ENCODE measurements around the gene NEURL1. TPM values are rescaled to one million over a fixed set of nuclear protein-coding genes. Genes with fewer than 3 reads are reported as not detected.

Gene NEURL1
- total and polyA plus RNA-seq, 10 of the 15 experiments (the other 5 are each of a cell fraction or from before 2014, with no cell fraction given) = 0.02 to 0.05 (median 0.05) TPM; not detected in 6

- 74% methylated on average over 1 of the region's 1 CpG for WGBS (ENCODE audit: insufficient coverage, insufficient replicate concordance, low lambda C conversion rate, missing lambda C conversion rate)
- Histone ChIP-seq H4K20me1 (ENCODE audit: control insufficient read depth, insufficient read depth) (no peaks in the 10 kb centered on the region), H3K4me2 (ENCODE audit: control insufficient read depth, insufficient read depth) (no peak overlapping the region), H3K9ac (ENCODE audit: control insufficient read depth, insufficient read depth, low read length) (no peak overlapping the region), H2AFZ (ENCODE audit: control insufficient read depth, low read depth, low read length) (no peak overlapping the region), H3K79me2 (ENCODE audit: control insufficient read depth, insufficient read depth, low read length) (no peaks in the 10 kb centered on the region), H3K36me3 (ENCODE audit: control insufficient read depth in 2 of 2, insufficient read depth in 2 of 2, low read length in 1 of 2) (no peaks in the 10 kb centered on the region), H3K27ac (ENCODE audit: control insufficient read depth, insufficient read depth) (no peak overlapping the region), H3K4me3 (no peak overlapping the region), H3K9me3 (replicated peaks; ENCODE audit: control insufficient read depth, insufficient read depth, low read length) (no peaks in the 10 kb centered on the region), H3K27me3 (replicated peaks in 1 of 2; ENCODE audit: control insufficient read depth in 2 of 2, insufficient read depth in 2 of 2, low read length in 1 of 2) (peaks cover 0 to 7% of the 10 kb centered on the region in 2 experiments; a peak in 3 of 4 replicates), H3K4me1 (ENCODE audit: control insufficient read depth, insufficient read depth, low read length) (peaks cover 6% of the 10 kb centered on the region)
- DNase-seq (ENCODE audit: low read depth, low spot score) (no peak), FAIRE-seq (no peak), ATAC-seq (no peak)
- in situ Hi-C loops (cut with MboI) (no loop called here), intact Hi-C loops (cut with micrococcal nuclease; ENCODE audit: unreplicated experiment) (no loop called here)
- RAD21 ChIA-PET (ENCODE audit: unreplicated experiment) = no interaction called here
- SMC1A ChIA-PET (ENCODE audit: uncharacterized antibody, unreplicated experiment) = no interaction called here
- TF ChIP-seq TCF12 (IDR thresholded peaks at IDR 0.05; ENCODE audit: low read depth, low read length) (no peak), ZNF592 (IDR thresholded peaks at IDR 0.05) (no peak), RAD21 (IDR thresholded peaks at IDR 0.05; ENCODE audit: insufficient read depth, low read depth, low read length) (no peak), HDGF (IDR thresholded peaks at IDR 0.05) (no peak), ZNF274 (IDR thresholded peaks at IDR 0.05; ENCODE audit: insufficient read depth, insufficient read length) (no peak), ESRRA (IDR thresholded peaks at IDR 0.05; ENCODE audit: low read length) (no peak), E2F4 (IDR thresholded peaks at IDR 0.05; ENCODE audit: low read depth, low read length) (no peak), BMI1 (IDR thresholded peaks at IDR 0.05; ENCODE audit: borderline replicate concordance) (no peak), ATF3 (IDR thresholded peaks at IDR 0.05; ENCODE audit: borderline replicate concordance, extremely low read depth, low read depth, low read length) (no peak), USF1 (IDR thresholded peaks at IDR 0.05; ENCODE audit: borderline replicate concordance, extremely low read length, insufficient read depth, low read depth, low read length) (no peak)
- no TSS peak for BruUV-seq (replicated peaks)
- CTCF ChIA-PET = interaction anchor here (0.6 kb wide), 1 partner anchor 9 kb away, joined by 3 read pairs; no protein-coding TSS in a partner anchor
- POLR2A ChIA-PET = interaction anchor here (1.2 kb wide), 1 partner anchor 11 kb away, joined by 3 read pairs; no protein-coding TSS in a partner anchor
Observed at GRCh38 chr10:103550229-103550628, 56.7 kb downstream of the NEURL1 start.

Measured in GM12878 (cell line).